ENCODE data around the gene TRIM44.

- TF ChIP-seq CTCF (IDR thresholded peaks at IDR 0.05; ENCODE audit: low read depth, low read length): no peak
- TF ChIP-seq MAX (IDR thresholded peaks at IDR 0.05; ENCODE audit: low read depth, low read length): no peak
- TF ChIP-seq MYC (IDR thresholded peaks at IDR 0.05; ENCODE audit: low read depth, low read length): no peak
- TF ChIP-seq POLR2A (IDR thresholded peaks at IDR 0.05; ENCODE audit: extremely low read depth, insufficient read length): no peak
Measured at GRCh38 chr11:35809561-35809960, 147.0 kb downstream of the TRIM44 start.
